H1 (cell line): Measurements from ENCODE around the gene NEK2. TPM values are rescaled to one million over a fixed set of nuclear protein-coding genes. Genes with fewer than 3 reads are reported as not detected.

Experiments used
- CTCF ChIA-PET: fragments of 300-600 bp; sonication (Branson Sonifier 250); formaldehyde crosslinking; loops from one replicate; lab custom pipeline; 2021; ENCODE audit not compliant: partially characterized antibody; lab: Charles Lee
- POLR2A ChIA-PET: fragments of 300-600 bp; sonication (Branson Sonifier 250); formaldehyde crosslinking; loops from one replicate; lab custom pipeline; 2021; ENCODE audit warnings: inconsistent platforms; ENCODE audit not compliant: partially characterized antibody; lab: Charles Lee
- DNase-seq, 2 experiments: peaks; one replicate each; pipeline versions ENCODE4 v3.0.0 to v3.0.0-alpha.2; 2010 to 2022; ENCODE audit warnings: low spot score in 2 of 2, low read depth in 1 of 2, mixed read lengths in 1 of 2
- FAIRE-seq: peaks from 2 replicates; lab custom pipeline; 2011; peaks lifted over from hg19 to GRCh38; lab: Jason Lieb, UNC
- H2AFZ ChIP-seq: 2 replicates; pipeline ENCODE4 v1.8.1; 2012; ENCODE audit warnings: low read length, inconsistent platforms
- H2AK5ac ChIP-seq: 2 replicates; pipeline ENCODE4 v1.6.1; 2013; ENCODE audit warnings: low read depth, low read length
- H2BK120ac ChIP-seq: replicated peaks from 2 replicates; pipeline ENCODE3; 2013; ENCODE audit warnings: low read depth, low read length, inconsistent platforms
- H2BK12ac ChIP-seq: 2 replicates; pipeline ENCODE4 v1.6.1; 2013; ENCODE audit warnings: low read depth, low read length
- H2BK15ac ChIP-seq: 2 replicates; pipeline ENCODE4 v1.6.1; 2013; ENCODE audit warnings: low read length
- H2BK20ac ChIP-seq: 2 replicates; pipeline ENCODE4 v1.6.1; 2013; ENCODE audit warnings: low read length
- H2BK5ac ChIP-seq: 2 replicates; pipeline ENCODE4 v1.6.1; 2013; ENCODE audit warnings: low read depth, low read length
- H3K14ac ChIP-seq: 2 replicates; pipeline ENCODE4 v1.6.1; 2013; ENCODE audit warnings: inconsistent platforms; ENCODE audit not compliant: insufficient read length
- H3K18ac ChIP-seq: 2 replicates; pipeline ENCODE4 v1.6.1; 2013; ENCODE audit warnings: low read length; ENCODE audit errors: extremely low read depth
- H3K23ac ChIP-seq: 2 replicates; pipeline ENCODE4 v1.6.1; 2013; ENCODE audit warnings: inconsistent platforms; ENCODE audit not compliant: insufficient read length
- H3K23me2 ChIP-seq: 2 replicates; pipeline ENCODE4 v1.6.1; 2013; ENCODE audit warnings: low read depth, low read length
- H3K27ac ChIP-seq: 2 replicates; pipeline ENCODE4 v1.6.1; 2011; ENCODE audit warnings: low read depth, low read length, inconsistent platforms
- H3K27me3 ChIP-seq, 4 experiments: replicated peaks in 1 of 4; 1 replicate in 1 of 4; 2 replicates in 3 of 4; pipeline versions ENCODE4 v1.6.1 to v1.8.1; 2011 to 2013; ENCODE audit warnings: low read length in 3 of 4, mild to moderate bottlenecking in 3 of 4, inconsistent platforms in 2 of 4, mixed read lengths in 2 of 4, moderate library complexity in 1 of 4; ENCODE audit not compliant: control insufficient read depth in 3 of 4, insufficient read depth in 3 of 4; ENCODE audit errors: extremely low read depth in 1 of 4
- H3K36me3 ChIP-seq, 4 experiments: 2 replicates each; pipeline versions ENCODE4 v1.6.1 to v1.8.1; 2011 to 2013; ENCODE audit warnings: mild to moderate bottlenecking in 4 of 4, low read length in 3 of 4, moderate library complexity in 2 of 4, control low read depth in 1 of 4, inconsistent platforms in 1 of 4; ENCODE audit not compliant: insufficient read depth in 4 of 4, control insufficient read depth in 2 of 4
- H3K4ac ChIP-seq: replicated peaks from 2 replicates; pipeline ENCODE3; 2013; ENCODE audit warnings: low read length, low read depth, mixed read lengths, inconsistent platforms; ENCODE audit not compliant: insufficient read length
- H3K4me1 ChIP-seq, 4 experiments: replicated peaks in 1 of 4; 1 replicate in 1 of 4; 2 replicates in 3 of 4; pipeline versions ENCODE4 v1.6.1 to v1.8.1; 2011 to 2013; ENCODE audit warnings: low read length in 3 of 4, inconsistent platforms in 2 of 4, mixed read lengths in 1 of 4; ENCODE audit not compliant: insufficient read depth in 4 of 4, control insufficient read depth in 3 of 4
- H3K4me2 ChIP-seq, 2 experiments: 2 replicates each; pipeline versions ENCODE4 v1.6.1 to v1.8.1; 2011 to 2013; ENCODE audit warnings: low read depth in 2 of 2, low read length in 2 of 2, control low read depth in 1 of 2, inconsistent platforms in 1 of 2, mild to moderate bottlenecking in 1 of 2; ENCODE audit not compliant: insufficient read depth in 1 of 2
- H3K4me3 ChIP-seq, 4 experiments: fragments of 200-600, 300-600 bp in 1 of 4; sonication (generic), shearing (Covaris generic), sonication (Bioruptor Twin) in 1 of 4; 2 replicates each; pipeline versions ENCODE4 v1.5.1 to v1.8.1; 2011 to 2016; ENCODE audit warnings: low read length in 4 of 4, low read depth in 3 of 4, control low read depth in 2 of 4, inconsistent platforms in 2 of 4, mild to moderate bottlenecking in 2 of 4, mixed read lengths in 1 of 4, moderate library complexity in 1 of 4; ENCODE audit not compliant: insufficient read depth in 2 of 4; ENCODE audit errors: extremely low read depth in 1 of 4
- H3K56ac ChIP-seq: replicated peaks from 2 replicates; pipeline ENCODE3; 2013; ENCODE audit warnings: low read depth, mild to moderate bottlenecking, mixed read lengths, low read length, inconsistent platforms; ENCODE audit not compliant: insufficient read length
- H3K79me1 ChIP-seq: 2 replicates; pipeline ENCODE4 v1.6.1; 2013; ENCODE audit warnings: low read depth, low read length, control low read depth
- H3K79me2 ChIP-seq, 2 experiments: 2 replicates each; pipeline versions ENCODE4 v1.6.1 to v1.8.1; 2012 to 2013; ENCODE audit warnings: low read length in 2 of 2, mild to moderate bottlenecking in 2 of 2, inconsistent platforms in 1 of 2; ENCODE audit not compliant: insufficient read depth in 2 of 2, control insufficient read depth in 1 of 2
- H3K9ac ChIP-seq, 4 experiments: replicated peaks in 1 of 4; 1 replicate in 1 of 4; 2 replicates in 3 of 4; pipeline versions ENCODE4 v1.6.1 to v1.8.1; 2011 to 2013; ENCODE audit warnings: low read depth in 3 of 4, low read length in 3 of 4, control low read depth in 2 of 4, mild to moderate bottlenecking in 2 of 4, moderate library complexity in 2 of 4, inconsistent platforms in 1 of 4; ENCODE audit errors: extremely low read depth in 1 of 4
- H3K9me3 ChIP-seq, 2 experiments: 2 replicates each; pipeline versions ENCODE4 v1.6.1 to v1.8.1; 2012 to 2013; ENCODE audit warnings: mild to moderate bottlenecking in 2 of 2, moderate library complexity in 2 of 2, control low read depth in 1 of 2, inconsistent platforms in 1 of 2, low read depth in 1 of 2, low read length in 1 of 2, mixed read lengths in 1 of 2; ENCODE audit not compliant: insufficient read depth in 2 of 2
- H4K20me1 ChIP-seq, 2 experiments: replicated peaks in 1 of 2; 2 replicates each; pipeline versions ENCODE3 to v1.8.1; 2011 to 2013; ENCODE audit warnings: inconsistent platforms in 2 of 2, low read length in 2 of 2, mild to moderate bottlenecking in 1 of 2; ENCODE audit not compliant: insufficient read depth in 2 of 2, control insufficient read depth in 1 of 2
- H4K5ac ChIP-seq: 2 replicates; pipeline ENCODE4 v1.6.1; 2013; ENCODE audit warnings: low read length, low read depth, mixed read lengths, inconsistent platforms; ENCODE audit not compliant: insufficient read length
- H4K8ac ChIP-seq: 2 replicates; pipeline ENCODE4 v1.8.0; 2013; ENCODE audit warnings: mild to moderate bottlenecking, moderate library complexity, low read length, inconsistent platforms; ENCODE audit not compliant: insufficient read depth; ENCODE audit errors: extremely low read depth
- H4K91ac ChIP-seq: replicated peaks from 2 replicates; pipeline ENCODE3; 2013; ENCODE audit warnings: low read length, mixed read lengths, inconsistent platforms; ENCODE audit not compliant: insufficient read length
- ATF2 ChIP-seq: IDR thresholded peaks from 2 replicates; pipeline ENCODE4 v1.6.1; 2012; ENCODE audit warnings: low read length, inconsistent platforms
- BCL11A ChIP-seq, 2 experiments: IDR thresholded peaks; one replicate each; pipeline ENCODE4 v1.6.1; 2011; ENCODE audit warnings: low read depth in 2 of 2, low read length in 2 of 2, mild to moderate bottlenecking in 2 of 2
- EP300 ChIP-seq, 2 experiments: IDR thresholded peaks; 1 replicate in 1 of 2; 2 replicates in 1 of 2; pipeline ENCODE4 v1.6.1; 2011 to 2012; ENCODE audit warnings: low read depth in 2 of 2, low read length in 2 of 2, mild to moderate bottlenecking in 2 of 2, borderline replicate concordance in 1 of 2, inconsistent platforms in 1 of 2, moderate library complexity in 1 of 2
- FOSL1 ChIP-seq: IDR thresholded peaks from 2 replicates; pipeline ENCODE4 v1.6.1; 2011; ENCODE audit warnings: mild to moderate bottlenecking, low read depth, low read length, moderate library complexity; ENCODE audit not compliant: insufficient read depth
- JUN ChIP-seq: IDR thresholded peaks from 2 replicates; pipeline ENCODE4 v1.6.1; 2011; ENCODE audit warnings: low read depth, mild to moderate bottlenecking, improper control_type of control experiment, low read length
- KDM4A ChIP-seq: IDR thresholded peaks from one replicate; pipeline ENCODE4 v1.7.1; 2012; ENCODE audit warnings: low read depth, mild to moderate bottlenecking, moderate library complexity, low read length, inconsistent platforms; ENCODE audit not compliant: severe bottlenecking
- KDM5A ChIP-seq: fragments of 200-600 bp; IDR thresholded peaks from 2 replicates; pipeline ENCODE4 v1.7.1; 2012; ENCODE audit warnings: mild to moderate bottlenecking, low read length, inconsistent platforms, mixed read lengths
- MAFK ChIP-seq: IDR thresholded peaks from 2 replicates; pipeline ENCODE4 v1.6.1; 2012; ENCODE audit warnings: low read depth, mild to moderate bottlenecking, improper control_type of control experiment, low read length
- POLR2AphosphoS5 ChIP-seq: IDR thresholded peaks from 2 replicates; pipeline ENCODE4 v1.6.1; 2011; ENCODE audit warnings: low read depth, low read length
- SP1 ChIP-seq: IDR thresholded peaks from 2 replicates; pipeline ENCODE4 v1.6.1; 2011; ENCODE audit warnings: low read depth, low read length
- SRF ChIP-seq: IDR thresholded peaks from 2 replicates; pipeline ENCODE4 v1.6.1; 2011; ENCODE audit warnings: mild to moderate bottlenecking, low read depth, low read length, moderate library complexity
- TEAD4 ChIP-seq: IDR thresholded peaks from 2 replicates; pipeline ENCODE4 v1.6.1; 2012; ENCODE audit warnings: low read depth, low read length, inconsistent platforms, mixed read lengths
- ZNF274 ChIP-seq: IDR thresholded peaks from 2 replicates; pipeline ENCODE4 v1.7.0; 2012; ENCODE audit warnings: low read length, borderline replicate concordance; ENCODE audit errors: extremely low read depth
- WGBS, 2 experiments: shearing (Covaris generic) in 1 of 2; methylation state at CpG; one replicate each; pipeline versions ENCODE4 v1.1.6 to v1.1.7; 2013 to 2015; ENCODE audit warnings: low lambda C conversion rate in 2 of 2, mixed read lengths in 2 of 2, inconsistent platforms in 1 of 2, low coverage in 1 of 2, missing lambda C conversion rate in 1 of 2; ENCODE audit not compliant: insufficient replicate concordance in 2 of 2, insufficient coverage in 1 of 2, insufficient read length in 1 of 2; ENCODE audit errors: extremely low coverage in 1 of 2, missing lambda C conversion rate in 1 of 2; 5-methylcytosine and 5-hydroxymethylcytosine counted together
- polyA plus RNA-seq, 7 experiments: library from polyadenylated mRNA; depleted of rRNA in 3 of 7; stranded (reverse) in 5 of 7; unstranded in 2 of 7; fragments of >200 nt in 5 of 7; fragments of 200-250 nt in 2 of 7; gene quantifications; 1 replicate in 5 of 7; 2 replicates in 1 of 7; 4 replicates in 1 of 7; pipeline versions ENCODE4 v1.2.1 to v1.2.3, GENCODE V29; 2011 to 2013; ENCODE audit warnings: missing spikeins in 2 of 7, mixed read lengths in 2 of 7
- total RNA-seq: library from RNA; stranded (reverse); fragmentation: NEBNext Ultra II Directional; extraction: Animal tissue kit (Norgen Biotek cat#: 25700); gene quantifications from 2 replicates; pipeline ENCODE4 v1.2.1, GENCODE V29; 2021

Gene NEK2
- total and polyA plus RNA-seq, 2 of the 8 experiments (the other 6 are each of a cell fraction or from before 2014, with no cell fraction given): 8.4 to 22.9 TPM

- no peaks in the 10 kb centered on the region for H3K36me3 ChIP-seq
- no peak overlapping the region for H3K4me2 ChIP-seq
- no peaks in the 10 kb centered on the region for H3K9me3 ChIP-seq
- no peak overlapping the region for H3K4ac ChIP-seq
- WGBS, 2 experiments: 88% methylated on average over 7 of the region's 7 CpGs; no CpG with 5 or more reads in 1 of the 2 experiments
- DNase-seq (no peak), FAIRE-seq (no peak)
- H2BK120ac ChIP-seq: no peak overlapping the region
- no peak overlapping the region for H2BK12ac ChIP-seq
- H3K23me2 ChIP-seq: no peaks in the 10 kb centered on the region; the same call in 1 of the 2 replicates
- H2BK15ac ChIP-seq: no peak overlapping the region
- no peak overlapping the region for H2AK5ac ChIP-seq
- H3K9ac ChIP-seq: no peak overlapping the region
- no peak overlapping the region for H3K23ac ChIP-seq
- H3K27ac ChIP-seq: no peak overlapping the region
- no peaks in the 10 kb centered on the region for H3K79me1 ChIP-seq
- ChIA-PET POLR2A (interaction anchor here (0.8 kb wide), 1 partner anchor 134 kb away, joined by 3 read pairs; no protein-coding TSS in a partner anchor), CTCF (interaction anchor here (0.9 to 10.4 kb wide), 7 partner anchors 11 to 201 kb away, joined by 3 to 154 read pairs (median 6); partner anchors contain the start of gene SLC30A1)
- H3K27me3 ChIP-seq: no peaks in the 10 kb centered on the region
- H3K18ac ChIP-seq: no peak overlapping the region
- H4K5ac ChIP-seq: no peak overlapping the region
- H3K4me3 ChIP-seq: no peak overlapping the region
- no peak overlapping the region for H3K14ac ChIP-seq
- no peak overlapping the region for H2AFZ ChIP-seq
- no peaks in the 10 kb centered on the region for H4K20me1 ChIP-seq
- no peak overlapping the region for H2BK5ac ChIP-seq
- no peak overlapping the region for H3K56ac ChIP-seq
- H2BK20ac ChIP-seq: no peak overlapping the region
- H3K4me1 ChIP-seq: peaks cover 0 to 4% (median 0%) of the 10 kb centered on the region in 4 experiments; a peak in 3 of 7 replicates
- H4K91ac ChIP-seq: no peak overlapping the region
- H3K79me2 ChIP-seq: no peaks in the 10 kb centered on the region
- H4K8ac ChIP-seq: no peak overlapping the region
- TF ChIP-seq SRF (no peak), KDM5A (no peak), ZNF274 (no peak), SP1 (no peak), EP300 (IDR thresholded peaks at IDR 0.05; ENCODE audit: borderline replicate concordance in 1 of 2, low read depth in 2 of 2, low read length in 2 of 2) (no peak), KDM4A (no peak), JUN (no peak), BCL11A (IDR thresholded peaks at IDR 0.05; ENCODE audit: low read depth in 2 of 2, low read length in 2 of 2) (no peak), TEAD4 (no peak), FOSL1 (no peak), POLR2AphosphoS5 (no peak), MAFK (no peak), ATF2 (no peak)
These were observed 24.5 kb downstream of the NEK2 start for GRCh38 chr1:211650904-211651303.
